HUES6 (cell line): ENCODE results near the gene IGFBP4.
"Not testable (repeated sequence)": the region's sequence is repeated elsewhere in the genome, so short reads cannot be mapped to it uniquely, and the experiment has no call there.

Source experiments
- H3K27ac ChIP-seq: 2 replicates; pipeline ENCODE4 v1.7.0; 2013; ENCODE audit warnings: low read depth, mild to moderate bottlenecking, low read length, inconsistent platforms
- H3K27me3 ChIP-seq: 2 replicates; pipeline ENCODE4 v1.6.1; 2013; ENCODE audit warnings: low read length; ENCODE audit not compliant: control insufficient read depth, insufficient read depth
- H3K36me3 ChIP-seq: 2 replicates; pipeline ENCODE4 v1.6.1; 2013; ENCODE audit warnings: low read length; ENCODE audit not compliant: control insufficient read depth, insufficient read depth
- H3K4me1 ChIP-seq: 2 replicates; pipeline ENCODE4 v1.6.1; 2013; ENCODE audit warnings: low read length; ENCODE audit not compliant: control insufficient read depth, insufficient read depth
- H3K4me3 ChIP-seq: 2 replicates; pipeline ENCODE4 v1.5.1; 2013; ENCODE audit warnings: low read depth, low read length
- H3K9ac ChIP-seq: one replicate; pipeline ENCODE4 v1.6.1; 2013; ENCODE audit warnings: mild to moderate bottlenecking, low read length
- H3K9me3 ChIP-seq: 2 replicates; pipeline ENCODE4 v1.6.1; 2013; ENCODE audit warnings: low read depth, low read length; ENCODE audit not compliant: control insufficient read depth, insufficient read depth

IGFBP4 gene

DNA sequence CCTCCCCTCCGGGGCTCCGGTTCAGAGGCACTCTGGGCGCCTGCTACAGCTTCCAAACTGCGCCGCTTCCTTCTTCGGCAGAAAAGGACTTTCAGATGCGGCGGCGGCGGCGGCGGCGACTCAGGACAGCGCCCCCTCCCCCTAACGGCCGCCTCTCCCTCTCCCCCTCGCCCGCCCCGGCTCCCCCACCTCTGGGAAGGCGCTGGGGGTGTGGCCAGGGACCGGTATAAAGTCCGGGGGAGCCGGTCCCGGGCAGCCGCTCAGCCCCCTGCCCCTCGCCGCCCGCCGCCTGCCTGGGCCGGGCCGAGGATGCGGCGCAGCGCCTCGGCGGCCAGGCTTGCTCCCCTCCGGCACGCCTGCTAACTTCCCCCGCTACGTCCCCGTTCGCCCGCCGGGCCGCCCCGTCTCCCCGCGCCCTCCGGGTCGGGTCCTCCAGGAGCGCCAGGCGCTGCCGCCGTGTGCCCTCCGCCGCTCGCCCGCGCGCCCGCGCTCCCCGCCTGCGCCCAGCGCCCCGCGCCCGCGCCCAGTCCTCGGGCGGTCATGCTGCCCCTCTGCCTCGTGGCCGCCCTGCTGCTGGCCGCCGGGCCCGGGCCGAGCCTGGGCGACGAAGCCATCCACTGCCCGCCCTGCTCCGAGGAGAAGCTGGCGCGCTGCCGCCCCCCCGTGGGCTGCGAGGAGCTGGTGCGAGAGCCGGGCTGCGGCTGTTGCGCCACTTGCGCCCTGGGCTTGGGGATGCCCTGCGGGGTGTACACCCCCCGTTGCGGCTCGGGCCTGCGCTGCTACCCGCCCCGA, at the start of gene IGFBP4:
Gene IGFBP4 (plus strand): TSS at position 255 of the 792 bp plus-strand sequence. CDS start 286 bp downstream, at position 541.
- no peaks in the 10 kb centered on the region for H3K9me3 ChIP-seq
- H3K9ac ChIP-seq: peak within 1 kb of the TSS; percentile 64
- no peaks in the 10 kb centered on the region for H3K27me3 ChIP-seq
- peaks cover 36% of the 10 kb centered on the region for H3K4me1 ChIP-seq
- H3K36me3 ChIP-seq: no peaks in the 10 kb centered on the region
- H3K4me3 ChIP-seq: peak within 1 kb of the TSS; percentile 75
- peak within 1 kb of the TSS; percentile 79; the same call in 1 of the 2 replicates for H3K27ac ChIP-seq

DNA sequence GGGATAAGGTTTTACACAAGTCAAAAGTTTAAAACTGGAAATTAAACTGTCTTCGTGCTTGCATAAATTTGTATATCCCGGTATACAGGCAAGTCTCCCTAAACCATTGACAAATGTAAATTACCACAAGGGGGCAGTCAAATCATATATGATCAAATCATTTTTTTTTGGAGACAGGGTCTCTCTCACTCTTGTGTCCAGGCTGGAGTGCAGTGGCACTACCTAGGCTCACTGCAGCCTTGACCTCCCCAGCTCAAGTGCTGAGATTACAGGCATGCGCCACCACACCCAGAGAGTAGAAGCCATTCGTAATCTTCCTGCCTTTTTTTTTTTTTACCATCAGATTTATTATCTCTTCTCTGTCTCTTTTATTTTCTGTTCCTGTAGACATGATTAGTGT, 44.1 kb upstream of the IGFBP4 start:
- no peaks in the 10 kb centered on the region for H3K9me3 ChIP-seq

DNA sequence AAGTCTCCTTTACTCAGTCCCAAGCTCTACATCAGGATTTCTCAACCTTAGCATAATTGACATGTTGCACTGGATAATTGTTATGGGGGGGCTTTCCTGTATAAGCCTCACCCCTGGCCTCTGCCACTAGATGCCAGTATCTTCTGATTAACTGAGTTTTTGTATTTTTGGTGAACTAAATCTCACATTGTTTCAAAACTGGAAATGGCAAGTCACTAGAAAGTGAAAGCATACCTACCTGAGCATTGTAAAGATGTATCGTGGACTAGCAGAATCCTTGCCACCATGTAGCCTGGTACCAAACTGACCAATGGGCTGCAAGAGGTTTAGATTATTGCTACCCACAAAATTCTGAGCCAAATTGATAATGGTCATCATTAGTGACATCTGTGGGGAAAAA, 40.6 kb upstream of the IGFBP4 start:
- Histone ChIP-seq H3K27me3 (no peaks in the 10 kb centered on the region), H3K9me3 (no peaks in the 10 kb centered on the region), H3K27ac (no peak overlapping the region), H3K4me1 (no peaks in the 10 kb centered on the region), H3K9ac (no peak overlapping the region), H3K36me3 (peaks cover 98% of the 10 kb centered on the region), H3K4me3 (no peak overlapping the region)

More for the DNA sequence above, 44.1 kb upstream of the IGFBP4 start:
- Histone ChIP-seq H3K4me1 (no peaks in the 10 kb centered on the region), H3K36me3 (peaks cover 100% of the 10 kb centered on the region), H3K4me3 (no peak overlapping the region), H3K27ac (no peak overlapping the region), H3K27me3 (no peaks in the 10 kb centered on the region), H3K9ac (no peak overlapping the region)

DNA sequence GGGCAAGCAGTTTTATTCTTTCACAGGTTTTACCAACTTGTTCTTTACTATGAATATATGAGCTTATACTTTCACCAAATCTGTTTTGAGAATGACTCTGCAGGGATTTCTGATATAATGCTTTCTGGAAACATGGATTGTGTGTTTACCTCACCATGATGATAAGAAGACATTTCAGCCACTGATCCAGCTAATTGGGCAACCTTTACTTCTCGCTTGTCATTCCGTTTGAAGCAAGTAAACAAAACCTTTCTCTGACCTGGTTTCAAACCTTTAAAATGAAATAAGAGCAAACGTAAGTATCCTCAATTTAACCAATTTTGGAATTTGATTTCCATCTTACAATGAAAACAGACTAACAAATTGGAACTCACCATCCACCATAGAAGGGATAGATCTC, 39.2 kb upstream of the IGFBP4 start:
- Histone ChIP-seq H3K4me3 (no peak overlapping the region), H3K27me3 (no peaks in the 10 kb centered on the region), H3K27ac (no peak overlapping the region), H3K4me1 (no peaks in the 10 kb centered on the region), H3K9me3 (no peaks in the 10 kb centered on the region), H3K9ac (no peak overlapping the region), H3K36me3 (peaks cover 98% of the 10 kb centered on the region)

DNA sequence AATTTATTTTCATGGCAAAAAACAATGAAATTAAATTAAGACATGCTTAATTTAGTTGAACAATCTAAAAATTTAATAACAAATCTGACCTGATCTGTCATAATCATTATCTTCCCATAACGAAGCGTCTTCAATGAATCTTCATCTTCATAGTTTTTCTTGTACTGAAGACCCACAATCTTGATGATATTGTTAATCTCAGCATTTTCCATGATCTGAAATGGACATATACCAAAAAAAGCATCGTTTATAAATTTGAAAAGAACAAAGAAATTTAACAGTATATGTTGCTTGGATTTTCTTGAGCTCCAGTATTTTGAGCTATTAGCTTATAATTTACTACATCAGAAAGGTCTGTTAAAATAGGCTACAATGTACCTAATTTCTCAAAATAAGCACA, 35.8 kb upstream of the IGFBP4 start:
- Histone ChIP-seq H3K9me3 (no peaks in the 10 kb centered on the region), H3K9ac (no peak overlapping the region), H3K4me1 (peaks cover 19% of the 10 kb centered on the region), H3K4me3 (no peak overlapping the region), H3K27me3 (no peaks in the 10 kb centered on the region), H3K36me3 (peaks cover 98% of the 10 kb centered on the region), H3K27ac (no peak overlapping the region)

DNA sequence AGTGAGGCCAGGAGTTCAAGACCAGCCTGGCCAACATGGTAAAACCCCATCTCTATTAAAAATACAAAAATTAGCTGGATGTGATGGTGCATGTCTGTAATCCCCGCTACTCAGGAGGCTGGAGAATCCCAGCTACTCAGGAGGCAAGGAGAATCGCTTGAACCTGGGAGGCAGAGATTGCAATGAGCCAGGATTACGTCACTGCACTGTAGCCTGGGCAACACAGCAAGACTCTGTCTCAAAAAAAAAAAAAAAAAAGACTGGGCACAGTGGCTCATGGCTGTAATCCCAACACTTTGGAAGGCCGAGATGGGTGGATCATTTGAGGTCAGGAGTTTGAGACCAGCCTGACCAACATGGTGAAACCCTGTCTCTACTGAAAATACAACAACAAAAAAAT, 33.7 kb upstream of the IGFBP4 start:
- H3K27me3 ChIP-seq, H3K9ac ChIP-seq, H3K9me3 ChIP-seq, H3K4me3 ChIP-seq: not testable (repeated sequence)
- Histone ChIP-seq H3K36me3 (peaks cover 97% of the 10 kb centered on the region), H3K27ac (peak overlapping the region; percentile 84), H3K4me1 (peaks cover 19% of the 10 kb centered on the region)

DNA sequence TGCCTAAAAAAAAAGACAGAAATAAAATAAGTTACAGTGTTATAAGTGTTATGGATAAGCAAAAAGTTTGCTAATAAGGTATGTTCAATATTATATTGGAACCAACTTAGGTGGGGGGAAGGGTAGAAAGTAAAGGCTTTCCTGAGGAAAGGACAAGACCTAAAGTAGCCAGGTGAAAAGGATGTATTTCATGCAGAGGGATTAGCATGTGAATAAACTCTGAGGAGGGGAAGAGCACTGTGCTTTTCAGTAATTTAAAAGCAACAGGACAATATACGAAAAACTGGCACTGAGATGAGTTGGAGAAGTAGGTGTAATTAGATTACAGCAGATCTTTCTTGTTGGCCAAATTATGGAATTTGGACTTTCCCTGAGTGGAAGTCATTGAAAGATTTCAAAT, 33.2 kb upstream of the IGFBP4 start:
- H3K27me3 ChIP-seq: no peaks in the 10 kb centered on the region
- peaks cover 92% of the 10 kb centered on the region for H3K36me3 ChIP-seq
- H3K9ac ChIP-seq: no peak overlapping the region
- H3K4me1 ChIP-seq: peaks cover 19% of the 10 kb centered on the region
- peak overlapping the region; percentile 1; the same call in 1 of the 2 replicates for H3K4me3 ChIP-seq
- peak overlapping the region; percentile 84 for H3K27ac ChIP-seq
- H3K9me3 ChIP-seq: no peaks in the 10 kb centered on the region

DNA sequence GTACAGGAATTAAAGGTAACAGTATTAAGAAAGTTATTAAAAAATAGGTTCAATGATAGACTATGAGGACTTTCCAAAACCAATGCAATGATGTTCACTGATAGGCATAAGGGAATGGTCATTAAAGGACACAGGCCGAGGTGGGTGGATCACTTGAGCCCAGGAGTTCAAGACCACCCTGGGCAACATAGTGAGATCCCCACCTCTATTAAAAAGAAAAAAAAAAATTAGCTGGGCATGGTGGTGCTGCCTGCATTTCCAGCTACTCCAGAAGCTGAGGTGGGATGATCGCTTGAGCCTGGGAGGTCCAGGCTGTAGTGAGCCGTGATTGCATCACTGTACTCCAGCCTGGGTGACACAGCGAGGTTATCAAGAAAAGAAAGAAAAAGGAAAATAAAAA, 31.4 kb upstream of the IGFBP4 start:
- Histone ChIP-seq H3K4me1 (peaks cover 29% of the 10 kb centered on the region), H3K9me3 (no peaks in the 10 kb centered on the region), H3K36me3 (peaks cover 94% of the 10 kb centered on the region), H3K27me3 (no peaks in the 10 kb centered on the region), H3K9ac (no peak overlapping the region), H3K4me3 (no peak overlapping the region), H3K27ac (no peak overlapping the region)

DNA sequence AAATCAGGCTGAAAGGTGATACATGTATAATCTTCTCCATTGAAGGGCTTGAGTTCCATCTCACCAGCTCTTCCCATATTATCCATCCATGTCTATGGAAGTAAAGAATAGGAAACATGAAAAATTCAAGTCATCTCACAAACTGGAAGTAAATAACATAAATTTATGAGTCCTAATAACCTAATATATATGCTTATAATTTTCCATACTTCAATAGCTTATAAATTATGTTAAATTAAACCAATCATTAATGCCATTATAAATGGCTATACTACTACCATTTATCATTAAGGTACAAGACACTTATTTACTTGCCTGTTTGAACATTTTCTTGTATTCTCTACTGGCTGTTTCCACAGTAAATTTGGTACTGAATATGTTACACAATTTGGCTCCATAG, 30.4 kb upstream of the IGFBP4 start:
- Histone ChIP-seq H3K9ac (no peak overlapping the region), H3K4me1 (peaks cover 30% of the 10 kb centered on the region), H3K27ac (no peak overlapping the region), H3K36me3 (peaks cover 87% of the 10 kb centered on the region), H3K9me3 (no peaks in the 10 kb centered on the region), H3K27me3 (no peaks in the 10 kb centered on the region), H3K4me3 (no peak overlapping the region)

DNA sequence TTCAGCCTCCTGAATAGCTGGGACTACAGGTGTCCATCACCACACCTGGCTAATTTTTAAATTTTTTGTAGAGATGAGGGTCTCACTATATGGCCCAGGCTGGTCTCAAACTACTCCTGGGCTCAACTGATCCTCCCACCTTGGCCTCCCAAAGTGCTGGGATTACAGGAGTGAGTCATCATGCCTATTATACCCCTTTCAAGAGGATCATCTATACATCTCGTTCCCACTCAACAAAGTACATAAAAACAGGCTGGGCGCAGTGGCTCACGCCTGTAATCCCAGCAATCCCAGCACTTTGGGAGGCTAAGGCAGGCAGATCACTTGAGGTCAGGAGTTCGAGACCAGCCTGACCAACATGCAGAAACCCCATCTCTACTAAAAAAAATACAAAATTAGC, 28.9 kb upstream of the IGFBP4 start:
- H3K27ac ChIP-seq, H3K27me3 ChIP-seq, H3K9me3 ChIP-seq, H3K9ac ChIP-seq, H3K4me3 ChIP-seq: not testable (repeated sequence)
- Histone ChIP-seq H3K4me1 (peaks cover 30% of the 10 kb centered on the region), H3K36me3 (peaks cover 72% of the 10 kb centered on the region)

DNA sequence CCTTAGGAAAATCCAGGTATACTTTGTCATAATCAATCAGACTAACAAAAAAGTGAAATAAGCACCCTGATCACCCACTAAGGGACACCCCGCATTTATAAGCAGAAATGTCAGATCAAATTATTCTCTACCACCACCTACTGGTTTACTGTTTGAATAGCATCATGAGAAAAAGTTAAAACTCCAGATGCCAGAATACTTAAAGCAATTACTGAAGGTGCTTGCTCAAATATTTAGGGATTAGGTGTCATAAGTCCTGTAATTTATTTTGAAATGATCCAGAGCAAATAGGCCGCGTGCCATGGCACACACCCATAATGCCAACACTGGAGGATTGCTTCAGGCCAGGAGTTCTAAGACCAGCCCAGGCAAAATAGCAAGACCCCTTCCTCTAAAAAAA, 27.9 kb upstream of the IGFBP4 start:
- Histone ChIP-seq H3K27ac (no peak overlapping the region), H3K9ac (no peak overlapping the region), H3K9me3 (no peaks in the 10 kb centered on the region), H3K4me1 (peaks cover 30% of the 10 kb centered on the region), H3K36me3 (peaks cover 62% of the 10 kb centered on the region), H3K4me3 (peak overlapping the region; percentile 96; the same call in 1 of the 2 replicates), H3K27me3 (no peaks in the 10 kb centered on the region)
